Small intestine (tissue), 7 donors: ENCODE data around the gene FAM241B. TPM values are rescaled to one million over a fixed set of nuclear protein-coding genes. Genes with fewer than 3 reads are reported as not detected.

Experiments used
- DNase-seq, 2 donors: peaks; one replicate each; pipeline versions ENCODE4 v3.0.0 to v3.0.0-alpha.2; 2013
- FAIRE-seq: peaks from 2 replicates; lab custom pipeline; 2012; peaks lifted over from hg19 to GRCh38; lab: Jason Lieb, UNC
- H3K27ac ChIP-seq, 3 donors: one replicate each; pipeline ENCODE4 v1.5.1; 2013; ENCODE audit warnings: low read length in 2 of 3, mild to moderate bottlenecking in 2 of 3, control low read depth in 1 of 3, inconsistent platforms in 1 of 3, low read depth in 1 of 3, moderate library complexity in 1 of 3
- H3K27me3 ChIP-seq, 3 donors: one replicate each; pipeline ENCODE4 v1.6.1; 2013; ENCODE audit warnings: low read length in 3 of 3, inconsistent platforms in 1 of 3; ENCODE audit not compliant: control insufficient read depth in 3 of 3, insufficient read depth in 3 of 3
- H3K36me3 ChIP-seq, 3 donors: one replicate each; pipeline ENCODE4 v1.6.1; 2013; ENCODE audit warnings: low read length in 3 of 3, inconsistent platforms in 1 of 3, low read depth in 1 of 3, mild to moderate bottlenecking in 1 of 3, moderate library complexity in 1 of 3; ENCODE audit not compliant: control insufficient read depth in 3 of 3, insufficient read depth in 2 of 3
- H3K4me1 ChIP-seq, 3 donors: one replicate each; pipeline ENCODE4 v1.6.1; 2013; ENCODE audit warnings: low read length in 2 of 3, inconsistent platforms in 1 of 3, low read depth in 1 of 3, mild to moderate bottlenecking in 1 of 3, moderate library complexity in 1 of 3; ENCODE audit not compliant: control insufficient read depth in 3 of 3, insufficient read depth in 2 of 3
- H3K4me3 ChIP-seq, 3 donors: one replicate each; pipeline ENCODE4 v1.5.1; 2013; ENCODE audit warnings: low read length in 3 of 3, control low read depth in 1 of 3, inconsistent platforms in 1 of 3, low read depth in 1 of 3, mild to moderate bottlenecking in 1 of 3, moderate library complexity in 1 of 3
- H3K9me3 ChIP-seq, 2 donors: one replicate each; pipeline ENCODE4 v1.6.1; 2013; ENCODE audit warnings: low read depth in 1 of 2, low read length in 1 of 2; ENCODE audit not compliant: control insufficient read depth in 2 of 2, insufficient read depth in 1 of 2
- WGBS, 3 donors: extraction: QIAGEN DNeasy Blood & Tissue Kit; methylation state at CpG; one replicate each; pipeline ENCODE4 v1.1.7; 2013; 5-methylcytosine and 5-hydroxymethylcytosine counted together
- polyA plus RNA-seq, 4 donors: library from polyadenylated mRNA; stranded (reverse) in 3 of 4; unstranded in 1 of 4; fragments of 200-250 nt in 3 of 4; fragments of 120-200 nt in 1 of 4; gene quantifications; one replicate each; pipeline versions ENCODE4 v1.2.1 to v1.2.3, GENCODE V29; 2013
- donor health status: healthy with polysubstance abuse.
- donor health status: control.
- donor health status: control.
- donor health status: Bipolar disorder and iron deficiency.
- donor health status: healthy.

Gene FAM241B
- polyA plus RNA-seq, 4 donors = 1.3 to 6.7 (median 3.0) TPM

- H3K4me3 ChIP-seq = no peak overlapping the region
- H3K36me3 ChIP-seq = peaks cover 0 to 15% (median 0%) of the 10 kb centered on the region in 3 donors
- H3K27me3 ChIP-seq = no peaks in the 10 kb centered on the region
- H3K27ac ChIP-seq = no peak overlapping the region
- H3K9me3 ChIP-seq = no peaks in the 10 kb centered on the region
- H3K4me1 ChIP-seq = no peaks in the 10 kb centered on the region
- peak in 1 of 2 donors; percentile 31 for DNase-seq
- no peak for FAIRE-seq
- WGBS, 3 donors = 52 to 61% (median 58%) methylated on average over 10 of the region's 10 CpGs
These were observed 6.9 kb downstream of the FAM241B start for GRCh38 chr10:69636626-69637605.

DNA sequence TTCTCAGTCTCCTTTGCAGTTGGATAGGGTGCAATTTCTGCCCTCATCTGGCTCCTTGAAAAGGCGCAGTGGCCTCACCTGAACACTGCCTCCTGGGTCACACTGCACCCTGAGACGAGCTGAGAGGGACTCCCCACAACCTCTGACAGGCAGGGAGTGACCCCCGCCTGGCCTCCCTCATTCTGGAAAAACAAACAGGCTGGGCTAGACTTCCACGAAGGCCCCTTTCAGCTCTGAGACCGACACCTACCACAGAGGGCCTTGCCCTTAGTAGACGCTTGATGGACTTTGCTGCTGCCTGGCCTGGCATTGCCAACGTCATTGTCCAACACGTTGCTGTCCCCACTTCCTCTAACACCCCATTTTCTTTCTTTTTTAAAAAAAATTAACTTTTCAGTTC lies 8.6 kb downstream of the FAM241B start:
- Histone ChIP-seq H3K4me1 (no peaks in the 10 kb centered on the region), H3K9me3 (no peaks in the 10 kb centered on the region), H3K27me3 (no peaks in the 10 kb centered on the region), H3K4me3 (no peak overlapping the region), H3K27ac (no peak overlapping the region), H3K36me3 (peaks cover 0 to 5% (median 0%) of the 10 kb centered on the region in 3 donors)
- 51 to 63% (median 54%) methylated on average over 8 of the region's 8 CpGs for WGBS, 3 donors
- no peak for FAIRE-seq
- DNase-seq = no peak

GRCh38 chr10:69639291-69640195 lies 9.5 kb downstream of the FAM241B start:
- DNase-seq (peak; percentile 71 to 78), FAIRE-seq (no peak)
- Histone ChIP-seq H3K4me3 (no peak overlapping the region), H3K36me3 (peaks cover 0 to 2% (median 0%) of the 10 kb centered on the region in 3 donors), H3K4me1 (no peaks in the 10 kb centered on the region), H3K27ac (no peak overlapping the region), H3K27me3 (no peaks in the 10 kb centered on the region), H3K9me3 (no peaks in the 10 kb centered on the region)
- 47 to 53% (median 52%) methylated on average over 11 of the region's 11 CpGs for whole genome bisulfite sequencing, 3 donors

- 65 to 69% (median 67%) methylated on average over 9 of the region's 9 CpGs for WGBS, 3 donors
These were observed 10.3 kb downstream of the FAM241B start for GRCh38 chr10:69640196-69640980.

DNA sequence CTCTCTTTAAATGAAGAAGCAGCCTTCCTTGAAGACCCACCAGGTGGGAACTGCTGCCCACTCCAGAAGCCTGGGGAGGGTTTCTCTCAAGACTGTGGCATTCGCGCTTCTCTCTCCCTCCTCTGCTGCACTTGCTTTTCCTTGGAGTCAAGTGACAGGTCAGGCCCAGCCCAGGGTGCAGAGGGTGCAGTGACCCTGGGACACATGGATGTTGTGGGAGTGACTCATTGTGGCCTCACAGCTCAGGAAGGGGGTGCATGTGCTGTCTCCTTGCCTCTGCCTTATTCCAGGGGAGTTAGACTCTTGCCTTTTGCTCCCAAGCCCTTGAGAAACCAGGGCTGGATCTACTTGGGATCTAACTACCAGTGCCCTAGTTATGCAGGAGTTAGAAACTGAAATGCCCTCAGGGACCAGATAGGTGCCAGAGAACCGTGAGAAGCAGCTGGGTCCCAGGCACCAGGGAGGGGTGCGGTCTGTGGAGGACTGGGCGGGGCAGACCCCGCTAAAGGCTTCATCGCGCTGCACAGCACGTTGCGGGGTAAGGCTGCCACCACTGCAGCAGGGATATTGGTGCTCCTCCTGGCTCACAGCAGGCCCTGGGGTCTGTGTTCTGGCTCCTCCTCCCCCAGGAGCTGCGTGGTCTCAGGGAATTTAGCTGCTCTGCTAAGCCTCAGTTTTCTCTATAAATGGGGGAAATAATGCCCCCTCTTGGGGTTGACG lies 11.4 kb downstream of the FAM241B start:
- no peaks in the 10 kb centered on the region for H3K4me1 ChIP-seq
- H3K27me3 ChIP-seq = no peaks in the 10 kb centered on the region
- no peak overlapping the region for H3K27ac ChIP-seq
- DNase-seq (peak in 1 of 2 donors; percentile 24), FAIRE-seq (no peak)
- no peak overlapping the region for H3K4me3 ChIP-seq
- no peaks in the 10 kb centered on the region for H3K9me3 ChIP-seq
- WGBS, 3 donors = 58 to 79% (median 76%) methylated on average over 11 to 12 of the region's 12 CpGs
- H3K36me3 ChIP-seq = peaks cover 0 to 2% (median 0%) of the 10 kb centered on the region in 3 donors

More at GRCh38 chr10:69640196-69640980, 10.3 kb downstream of the FAM241B start:
- Histone ChIP-seq H3K27me3 (no peaks in the 10 kb centered on the region), H3K4me3 (no peak overlapping the region), H3K9me3 (no peaks in the 10 kb centered on the region), H3K27ac (no peak overlapping the region), H3K36me3 (peaks cover 0 to 2% (median 0%) of the 10 kb centered on the region in 3 donors), H3K4me1 (no peaks in the 10 kb centered on the region)
- DNase-seq = no peak
- no peak for FAIRE-seq

DNA sequence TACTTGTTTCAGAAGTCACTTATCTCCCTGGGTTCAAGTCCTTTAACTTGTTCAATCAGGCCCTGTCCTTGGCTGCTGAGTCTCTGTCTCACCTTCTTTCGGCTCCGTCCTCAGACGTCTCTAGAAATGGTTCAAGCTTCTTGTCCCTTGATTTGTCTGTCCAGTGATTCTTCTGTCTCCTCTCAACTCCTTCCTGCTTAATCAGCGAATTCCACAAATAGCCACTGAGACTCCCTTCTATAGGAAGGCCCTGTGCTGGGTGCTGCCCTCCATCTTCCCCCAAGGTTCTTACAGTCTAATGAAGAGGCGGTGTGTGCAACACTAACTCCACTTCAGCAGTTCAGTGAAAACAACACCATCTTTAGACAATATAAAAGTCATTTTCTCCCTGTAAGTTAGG lies 12.7 kb downstream of the FAM241B start:
- Histone ChIP-seq H3K4me1 (no peaks in the 10 kb centered on the region), H3K36me3 (no peaks in the 10 kb centered on the region), H3K27me3 (no peaks in the 10 kb centered on the region), H3K27ac (no peak overlapping the region), H3K9me3 (no peaks in the 10 kb centered on the region), H3K4me3 (no peak overlapping the region)
- WGBS, 3 donors = 82 to 91% (median 87%) methylated on average over 5 of the region's 5 CpGs
- FAIRE-seq (no peak), DNase-seq (no peak)

- Histone ChIP-seq H3K36me3 (no peaks in the 10 kb centered on the region), H3K27me3 (no peaks in the 10 kb centered on the region), H3K9me3 (no peaks in the 10 kb centered on the region), H3K4me3 (no peak overlapping the region), H3K4me1 (no peaks in the 10 kb centered on the region), H3K27ac (no peak overlapping the region)
- 57 to 68% (median 58%) methylated on average over 16 of the region's 16 CpGs for WGBS, 3 donors
- no peak for FAIRE-seq
- no peak for DNase-seq
These were observed 14.0 kb downstream of the FAM241B start for GRCh38 chr10:69643779-69644657.
